Neutrophil (primary cell): Measurements from ENCODE around the gene QKI.

Experiments
- H3K27ac ChIP-seq: fragments of 200-600 bp; sonication (generic); 2 replicates; pipeline ENCODE4 v1.5.1; 2016; ENCODE audit warnings: mild to moderate bottlenecking, moderate library complexity
- H3K27me3 ChIP-seq: fragments of 200-600 bp; sonication (generic); 2 replicates; pipeline ENCODE4 v1.6.0; 2016; ENCODE audit warnings: mild to moderate bottlenecking
- H3K36me3 ChIP-seq: fragments of 200-600 bp; sonication (generic); 2 replicates; pipeline ENCODE4 v1.5.1; 2017
- H3K4me1 ChIP-seq, 2 experiments: fragments of 200-600 bp in 1 of 2; sonication (generic) in 1 of 2; 1 replicate in 1 of 2; 2 replicates in 1 of 2; pipeline versions ENCODE4 v1.5.1 to v1.6.1; 2013 to 2016; ENCODE audit warnings: low read depth in 1 of 2, low read length in 1 of 2, mild to moderate bottlenecking in 1 of 2, moderate library complexity in 1 of 2; ENCODE audit not compliant: control insufficient read depth in 1 of 2, insufficient read depth in 1 of 2
- H3K4me3 ChIP-seq, 2 experiments: fragments of 200-600 bp in 1 of 2; sonication (generic) in 1 of 2; 1 replicate in 1 of 2; 2 replicates in 1 of 2; pipeline ENCODE4 v1.5.1; 2013 to 2016; ENCODE audit warnings: low read depth in 1 of 2, low read length in 1 of 2, mild to moderate bottlenecking in 1 of 2, moderate library complexity in 1 of 2
- H3K9me3 ChIP-seq: fragments of 200-600 bp; sonication (generic); 2 replicates; pipeline ENCODE4 v1.5.1; 2016
- TF ChIP-seq, protein P1 (sequence below): fragments of 200-600 bp; sonication (generic); IDR thresholded peaks from 2 replicates; pipeline ENCODE4 v1.5.1; 2016; ENCODE audit warnings: antibody characterized with exemption

QKI gene

DNA sequence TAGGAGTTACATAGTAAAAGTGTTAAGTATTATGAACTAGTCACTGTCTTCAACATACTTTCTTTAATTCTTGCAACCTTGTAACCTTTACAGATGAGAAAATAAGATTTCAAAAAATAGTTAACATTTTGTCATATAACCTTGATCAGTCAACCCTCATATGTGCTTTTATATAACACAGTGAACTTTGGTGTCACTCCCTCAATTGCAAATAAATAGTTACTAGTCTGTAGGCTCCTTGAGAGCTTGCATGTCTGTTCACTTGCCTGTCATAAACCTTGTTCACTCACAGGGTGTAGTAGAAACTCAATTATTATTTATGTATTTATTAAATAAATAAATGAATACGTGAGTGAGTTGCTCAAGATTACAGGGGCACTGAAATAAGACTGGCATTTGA lies 107.5 kb downstream of the QKI start:
- no peaks in the 10 kb centered on the region for H3K36me3 ChIP-seq
- H3K27ac ChIP-seq, result no peak overlapping the region
- peaks cover 0 to 6% of the 10 kb centered on the region in 2 experiments for H3K4me1 ChIP-seq
- H3K4me3 ChIP-seq, result no peak overlapping the region
- TF ChIP-seq, protein P1, sequence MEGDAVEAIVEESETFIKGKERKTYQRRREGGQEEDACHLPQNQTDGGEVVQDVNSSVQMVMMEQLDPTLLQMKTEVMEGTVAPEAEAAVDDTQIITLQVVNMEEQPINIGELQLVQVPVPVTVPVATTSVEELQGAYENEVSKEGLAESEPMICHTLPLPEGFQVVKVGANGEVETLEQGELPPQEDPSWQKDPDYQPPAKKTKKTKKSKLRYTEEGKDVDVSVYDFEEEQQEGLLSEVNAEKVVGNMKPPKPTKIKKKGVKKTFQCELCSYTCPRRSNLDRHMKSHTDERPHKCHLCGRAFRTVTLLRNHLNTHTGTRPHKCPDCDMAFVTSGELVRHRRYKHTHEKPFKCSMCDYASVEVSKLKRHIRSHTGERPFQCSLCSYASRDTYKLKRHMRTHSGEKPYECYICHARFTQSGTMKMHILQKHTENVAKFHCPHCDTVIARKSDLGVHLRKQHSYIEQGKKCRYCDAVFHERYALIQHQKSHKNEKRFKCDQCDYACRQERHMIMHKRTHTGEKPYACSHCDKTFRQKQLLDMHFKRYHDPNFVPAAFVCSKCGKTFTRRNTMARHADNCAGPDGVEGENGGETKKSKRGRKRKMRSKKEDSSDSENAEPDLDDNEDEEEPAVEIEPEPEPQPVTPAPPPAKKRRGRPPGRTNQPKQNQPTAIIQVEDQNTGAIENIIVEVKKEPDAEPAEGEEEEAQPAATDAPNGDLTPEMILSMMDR, result no peak
- no peaks in the 10 kb centered on the region for H3K27me3 ChIP-seq
- H3K9me3 ChIP-seq, result no peaks in the 10 kb centered on the region

DNA sequence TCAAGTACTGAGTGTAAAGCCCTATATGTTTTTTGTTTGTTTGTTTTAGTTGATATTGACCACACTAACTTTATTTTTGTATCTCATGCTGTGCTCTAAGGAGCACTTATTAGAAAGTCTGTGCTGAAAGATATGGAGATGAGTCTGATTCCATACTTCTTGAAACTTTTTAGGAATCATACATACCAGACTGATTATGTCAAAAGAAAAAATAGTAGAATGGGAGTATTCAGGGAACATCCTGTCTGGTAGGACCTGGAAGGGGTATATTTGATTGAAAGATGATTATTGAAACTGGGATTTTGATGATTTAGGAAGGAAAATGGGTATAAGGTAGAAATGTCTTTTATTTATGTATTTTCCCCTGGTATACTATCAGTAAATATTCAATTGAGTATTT lies 111.4 kb downstream of the QKI start:
- no peaks in the 10 kb centered on the region for H3K4me1 ChIP-seq
- H3K36me3 ChIP-seq, result no peaks in the 10 kb centered on the region
- H3K27me3 ChIP-seq, result no peaks in the 10 kb centered on the region
- no peak overlapping the region for H3K27ac ChIP-seq
- no peak overlapping the region for H3K4me3 ChIP-seq
- no peaks in the 10 kb centered on the region for H3K9me3 ChIP-seq
- TF ChIP-seq, protein P1, result no peak

DNA sequence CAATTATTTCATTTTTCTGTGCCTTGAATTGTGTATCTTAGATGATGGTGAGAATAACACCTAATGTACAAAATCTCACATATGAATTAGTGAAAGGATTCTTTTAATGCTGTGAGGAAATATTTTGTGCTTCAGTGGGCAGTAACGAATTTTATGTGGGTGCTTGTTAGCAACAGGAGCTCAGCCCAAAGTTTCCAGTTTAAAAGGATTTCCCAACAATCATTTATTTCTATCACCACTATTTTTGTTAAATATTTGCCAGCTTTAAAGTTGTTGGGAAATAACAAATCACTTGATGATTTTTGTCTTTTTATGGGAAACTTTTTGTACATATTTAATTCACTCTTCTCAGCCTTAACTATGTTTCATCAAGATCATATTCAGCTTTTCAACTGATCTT lies 111.8 kb downstream of the QKI start:
- no peak overlapping the region for H3K4me3 ChIP-seq
- H3K9me3 ChIP-seq, result no peaks in the 10 kb centered on the region
- TF ChIP-seq, protein P1, result no peak
- peaks cover 0 to 4% of the 10 kb centered on the region in 2 experiments for H3K4me1 ChIP-seq
- H3K27ac ChIP-seq, result no peak overlapping the region
- no peaks in the 10 kb centered on the region for H3K27me3 ChIP-seq
- H3K36me3 ChIP-seq, result no peaks in the 10 kb centered on the region

DNA sequence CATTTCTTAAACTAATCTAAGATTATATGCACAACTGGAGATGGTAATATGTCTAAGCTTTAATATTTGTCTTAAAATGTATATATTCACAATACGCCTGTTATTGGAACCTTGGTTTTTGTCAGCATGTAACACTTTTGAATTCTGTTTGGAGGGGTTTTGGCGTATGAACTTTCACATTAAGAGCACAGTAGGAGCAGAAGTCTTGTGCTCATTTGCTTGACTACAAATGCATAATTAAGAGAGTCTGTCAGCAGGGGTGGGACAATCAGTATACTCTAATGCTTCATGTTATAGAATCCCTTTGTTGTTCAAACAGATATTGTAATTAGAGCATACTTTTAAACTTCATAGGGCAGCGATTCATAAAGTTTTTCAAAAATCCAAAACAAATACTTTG lies 112.8 kb downstream of the QKI start:
- no peaks in the 10 kb centered on the region for H3K27me3 ChIP-seq
- H3K4me3 ChIP-seq, result no peak overlapping the region
- no peaks in the 10 kb centered on the region for H3K9me3 ChIP-seq
- TF ChIP-seq, protein P1, result no peak
- peaks cover 0 to 4% of the 10 kb centered on the region in 2 experiments for H3K4me1 ChIP-seq
- H3K36me3 ChIP-seq, result no peaks in the 10 kb centered on the region
- no peak overlapping the region for H3K27ac ChIP-seq

DNA sequence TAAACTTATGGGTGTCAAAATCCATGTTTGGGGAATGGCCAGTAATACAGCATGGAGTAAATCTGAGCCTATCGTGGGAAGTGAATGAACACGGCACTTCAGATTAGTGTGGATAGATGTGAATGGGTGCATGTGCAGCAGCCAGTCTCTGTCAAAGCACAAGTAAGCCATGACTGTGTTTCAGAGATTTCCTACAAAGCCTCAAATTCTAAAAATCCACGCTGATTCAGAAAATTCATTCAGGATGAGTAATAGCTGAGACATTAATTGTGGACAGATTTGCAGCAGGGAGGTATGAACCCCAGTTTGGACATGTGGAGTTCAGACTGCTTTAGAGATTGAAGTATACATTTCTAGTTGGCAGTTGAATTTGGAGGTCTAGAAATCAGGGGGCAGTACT lies 115.1 kb downstream of the QKI start:
- TF ChIP-seq, protein P1, result no peak
- Histone ChIP-seq H3K27ac (no peak overlapping the region), H3K27me3 (no peaks in the 10 kb centered on the region), H3K9me3 (no peaks in the 10 kb centered on the region), H3K4me1 (peaks cover 0 to 4% of the 10 kb centered on the region in 2 experiments), H3K4me3 (no peak overlapping the region), H3K36me3 (no peaks in the 10 kb centered on the region)

DNA sequence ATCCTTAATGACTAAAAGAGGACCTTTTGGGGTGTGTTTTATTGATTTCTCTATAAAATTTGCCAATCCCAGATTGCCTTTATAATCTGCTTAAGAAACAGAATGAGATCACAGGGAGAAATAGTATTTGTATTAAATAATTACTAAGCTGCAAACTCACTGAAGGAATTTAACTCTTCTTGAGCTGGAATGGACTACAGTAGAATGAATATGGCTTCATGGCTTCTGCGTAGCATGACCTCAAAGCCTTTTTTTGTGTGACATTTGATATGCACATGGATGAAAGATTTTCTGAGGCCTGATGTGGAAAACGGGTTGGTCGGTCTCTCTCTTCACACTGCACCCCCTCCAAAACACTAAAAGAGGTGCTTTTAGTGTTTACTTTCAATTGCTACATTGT lies 115.9 kb downstream of the QKI start:
- H3K4me3 ChIP-seq, result no peak overlapping the region
- peaks cover 0 to 4% of the 10 kb centered on the region in 2 experiments for H3K4me1 ChIP-seq
- H3K27ac ChIP-seq, result no peak overlapping the region
- TF ChIP-seq, protein P1, result no peak
- no peaks in the 10 kb centered on the region for H3K9me3 ChIP-seq
- H3K27me3 ChIP-seq, result no peaks in the 10 kb centered on the region
- H3K36me3 ChIP-seq, result peaks cover 5% of the 10 kb centered on the region
